GM12892 (cell line): ENCODE data around the gene RACGAP1.

Source experiments
- DNase-seq: peaks from one replicate; pipeline ENCODE4 v3.0.0; 2011; ENCODE audit not compliant: insufficient read length
- FAIRE-seq: peaks from 2 replicates; lab custom pipeline; 2011; peaks lifted over from hg19 to GRCh38; lab: Jason Lieb, UNC
- POLR2A ChIP-seq: IDR thresholded peaks from 2 replicates; pipeline ENCODE4 v1.6.1; 2011; ENCODE audit warnings: low read depth, low read length, control low read depth
- POLR2AphosphoS5 ChIP-seq: IDR thresholded peaks from 2 replicates; pipeline ENCODE4 v1.6.1; 2011; ENCODE audit warnings: low read depth, low read length, control low read depth
- TAF1 ChIP-seq: IDR thresholded peaks from 2 replicates; pipeline ENCODE4 v1.6.1; 2011; ENCODE audit warnings: low read depth, mild to moderate bottlenecking, control low read depth, low read length, borderline replicate concordance

The RACGAP1 gene

GRCh38 chr12:49980501-49981349, 44.6 kb downstream of the RACGAP1 start:
- DNase-seq (no peak), FAIRE-seq (no peak)
- TF ChIP-seq POLR2A, result no peak
- no peak for TF ChIP-seq POLR2AphosphoS5
- TF ChIP-seq TAF1, result no peak

GRCh38 chr12:49979791-49980190, 45.5 kb downstream of the RACGAP1 start:
- DNase-seq (no peak), FAIRE-seq (no peak)
- TF ChIP-seq POLR2AphosphoS5 (no peak), POLR2A (no peak), TAF1 (no peak)

DNA sequence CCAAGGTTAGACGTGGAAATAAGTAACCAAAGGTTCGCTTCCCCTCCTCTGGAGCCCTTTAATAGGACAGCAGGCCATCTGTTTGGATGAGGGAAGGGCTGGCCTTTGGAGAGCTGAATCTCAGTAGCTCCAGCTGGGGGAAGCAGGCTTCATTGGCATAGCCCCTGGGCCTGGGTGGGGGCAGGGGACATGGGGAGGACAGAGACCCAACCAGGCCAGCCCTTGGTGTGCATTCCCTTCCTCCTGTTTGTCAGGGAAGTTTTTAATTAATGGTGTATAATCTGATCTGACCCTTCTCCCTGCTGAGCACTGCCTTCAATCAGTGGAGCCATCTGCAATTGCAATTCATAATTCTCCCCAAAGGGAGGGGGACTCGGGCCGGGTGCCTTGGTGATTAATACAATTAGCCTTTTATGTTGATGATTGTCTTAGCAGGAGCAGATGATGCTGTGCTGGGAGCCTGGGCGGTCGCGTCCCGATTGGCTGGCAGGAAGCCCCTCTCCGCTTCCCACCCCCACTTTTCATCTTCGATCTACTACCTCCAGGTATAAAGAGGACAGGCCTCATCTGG, 46.2 kb downstream of the RACGAP1 start:
- DNase-seq (no peak), FAIRE-seq (no peak)
- TF ChIP-seq POLR2AphosphoS5 (no peak), TAF1 (no peak), POLR2A (no peak)

DNA sequence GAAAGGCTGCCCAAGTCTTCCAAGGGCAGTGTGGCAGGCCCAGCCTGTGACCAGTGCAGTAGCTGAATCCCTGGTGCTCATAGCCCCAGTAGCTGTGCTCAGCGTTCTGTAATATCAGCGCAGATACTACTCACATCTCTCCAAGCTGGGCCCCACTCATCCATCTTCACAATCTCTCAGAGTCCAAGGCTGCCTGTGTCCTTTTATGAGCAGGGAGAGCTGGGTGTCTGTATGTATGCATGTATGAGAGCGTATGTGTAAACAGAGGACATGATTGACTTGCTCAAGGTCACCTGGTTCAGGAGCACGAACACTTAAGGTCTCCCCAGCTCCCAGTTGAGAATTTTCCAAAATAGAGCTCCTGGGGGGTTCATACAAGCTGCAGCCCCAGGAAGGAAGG, 47.2 kb downstream of the RACGAP1 start:
- TF ChIP-seq POLR2AphosphoS5, result no peak
- TF ChIP-seq POLR2A, result no peak
- TF ChIP-seq TAF1, result no peak
- DNase-seq (no peak), FAIRE-seq (no peak)

DNA sequence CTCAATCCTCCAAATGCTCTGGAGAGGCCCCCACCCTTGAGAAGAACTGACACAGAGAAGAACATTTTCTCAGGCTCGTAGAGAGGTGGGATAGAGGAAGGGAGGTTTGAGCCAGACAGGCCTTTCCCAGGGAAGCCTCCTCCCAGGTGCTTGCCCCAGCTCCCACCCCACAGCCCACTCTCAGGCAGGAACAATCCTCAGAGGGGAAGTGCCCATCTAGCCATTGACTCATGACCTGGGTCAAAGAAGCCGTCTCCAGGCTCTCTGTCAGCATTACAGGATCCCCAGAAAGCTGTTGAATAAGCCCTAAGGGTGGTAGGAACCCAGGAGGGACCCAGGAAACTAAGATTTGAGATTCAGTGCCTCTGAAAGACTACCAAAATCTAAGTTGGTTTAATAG, 48.7 kb downstream of the RACGAP1 start:
- no peak for FAIRE-seq
- TF ChIP-seq TAF1 (no peak), POLR2AphosphoS5 (no peak)
- no peak for DNase-seq

- FAIRE-seq, result no peak
- no peak for DNase-seq
- TF ChIP-seq POLR2A (no peak), TAF1 (no peak), POLR2AphosphoS5 (no peak)
Observed at GRCh38 chr12:49975318-49975761, 50.0 kb downstream of the RACGAP1 start.

GRCh38 chr12:49974677-49975317, 50.5 kb downstream of the RACGAP1 start:
- no peak for TF ChIP-seq TAF1
- no peak for TF ChIP-seq POLR2A
- no peak for TF ChIP-seq POLR2AphosphoS5
- no peak for FAIRE-seq
- no peak for DNase-seq

- FAIRE-seq, result no peak
- no peak for DNase-seq
- TF ChIP-seq POLR2AphosphoS5 (no peak), TAF1 (no peak), POLR2A (no peak)
Observed at GRCh38 chr12:49974231-49974675, 51.0 kb downstream of the RACGAP1 start.

DNA sequence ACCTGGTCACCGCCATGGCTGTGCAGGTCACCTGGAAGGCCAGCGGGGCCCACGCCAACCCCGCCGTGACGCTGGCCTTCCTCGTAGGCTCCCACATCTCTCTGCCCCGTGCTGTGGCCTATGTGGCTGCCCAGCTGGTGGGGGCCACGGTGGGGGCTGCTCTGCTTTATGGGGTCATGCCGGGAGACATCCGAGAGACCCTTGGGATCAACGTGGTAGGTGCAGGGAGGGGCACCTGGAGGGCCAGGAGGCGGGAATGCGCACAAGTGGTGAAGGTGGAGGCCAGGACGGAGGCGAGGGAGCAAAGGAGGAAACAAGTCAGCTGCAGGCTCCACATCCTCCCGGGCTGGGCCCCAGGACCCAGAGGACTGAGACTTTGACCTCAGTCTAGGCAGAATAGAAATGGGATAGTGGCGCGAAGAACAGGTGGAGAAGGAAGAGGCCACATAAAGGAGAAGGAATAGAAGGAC, 51.9 kb downstream of the RACGAP1 start:
- TF ChIP-seq TAF1 (no peak), POLR2A (no peak), POLR2AphosphoS5 (no peak)
- DNase-seq (no peak), FAIRE-seq (no peak)

DNA sequence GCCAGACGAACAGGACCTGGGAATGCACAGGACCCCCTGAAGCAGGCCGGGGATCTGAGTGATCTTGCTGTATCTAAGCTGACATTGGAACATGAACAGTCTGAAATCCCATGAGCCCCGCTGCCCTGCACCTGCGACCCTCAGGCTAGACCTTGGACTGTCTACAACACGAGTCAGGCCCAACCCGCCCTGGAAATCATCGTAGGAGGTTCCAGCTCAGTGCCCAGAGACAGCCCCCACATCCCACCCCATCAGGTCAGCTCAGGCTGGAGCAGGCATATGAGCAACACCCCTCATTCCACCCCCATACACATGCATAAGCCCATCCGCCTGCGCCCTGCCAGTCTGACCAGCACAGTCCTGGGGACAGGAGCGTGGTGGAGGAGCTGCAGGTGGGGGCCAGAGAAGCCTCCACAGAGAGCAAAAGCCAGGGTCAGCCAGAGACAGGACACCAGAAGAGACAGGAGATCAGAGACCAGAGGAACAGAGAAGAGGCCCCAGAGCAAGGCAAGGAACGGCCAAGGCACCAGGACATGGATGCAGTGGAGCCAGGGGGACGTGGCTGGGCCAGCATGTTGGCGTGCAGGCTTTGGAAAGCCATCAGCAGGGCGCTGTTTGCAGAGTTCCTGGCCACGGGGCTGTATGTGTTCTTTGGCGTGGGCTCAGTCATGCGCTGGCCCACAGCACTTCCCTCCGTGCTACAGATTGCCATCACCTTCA, 52.5 kb downstream of the RACGAP1 start, which contains the start of gene AQP6:
Gene AQP6, plus strand, starts transcription at position 307 of the 720 bp plus-strand sequence. Its CDS starts 227 bp downstream, at position 534.
- no peak for DNase-seq
- FAIRE-seq, result no peak
- TF ChIP-seq TAF1 (no peak), POLR2A (no peak), POLR2AphosphoS5 (no peak)

DNA sequence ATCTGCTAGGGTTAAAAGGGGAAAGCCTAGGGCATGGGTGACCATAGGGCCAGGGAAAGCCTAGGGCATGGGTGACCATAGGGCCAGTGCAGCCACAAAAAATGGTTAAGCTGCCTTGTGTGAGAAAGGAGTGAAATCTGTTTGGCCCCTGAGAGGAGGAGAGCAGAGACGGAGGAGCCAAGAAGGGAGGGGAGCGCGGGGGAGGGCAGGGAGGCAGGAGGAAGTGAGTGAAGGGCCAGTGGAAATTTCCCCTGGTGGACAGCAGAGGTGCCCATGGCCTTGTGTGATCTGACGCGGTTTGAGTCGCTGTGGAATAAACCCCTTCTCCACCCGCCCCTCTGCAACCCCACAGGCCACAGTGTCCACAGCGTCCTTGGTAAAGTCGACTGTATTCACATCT, 53.2 kb downstream of the RACGAP1 start:
- FAIRE-seq, result no peak
- no peak for DNase-seq
- TF ChIP-seq TAF1 (no peak), POLR2A (no peak), POLR2AphosphoS5 (no peak)
